C4-2B (cell line): Measurements from ENCODE around the gene CCDC69.
"Not testable (repeated sequence)": the region's sequence is repeated elsewhere in the genome, so short reads cannot be mapped to it uniquely, and the experiment has no call there.

Experiments
- H3K27ac ChIP-seq: fragments of 450-650 bp; 2 replicates; pipeline ENCODE4 v1.5.1; 2017
- ZFX ChIP-seq: fragments of 450-650 bp; IDR thresholded peaks from 2 replicates; pipeline ENCODE4 v1.6.1; 2017
- TF ChIP-seq, protein P1 (sequence below): fragments of 450-650 bp; conservative IDR thresholded peaks from 2 replicates; pipeline ENCODE4 v1.5.1; 2017; ENCODE audit warnings: mild to moderate bottlenecking

The CCDC69 gene

DNA sequence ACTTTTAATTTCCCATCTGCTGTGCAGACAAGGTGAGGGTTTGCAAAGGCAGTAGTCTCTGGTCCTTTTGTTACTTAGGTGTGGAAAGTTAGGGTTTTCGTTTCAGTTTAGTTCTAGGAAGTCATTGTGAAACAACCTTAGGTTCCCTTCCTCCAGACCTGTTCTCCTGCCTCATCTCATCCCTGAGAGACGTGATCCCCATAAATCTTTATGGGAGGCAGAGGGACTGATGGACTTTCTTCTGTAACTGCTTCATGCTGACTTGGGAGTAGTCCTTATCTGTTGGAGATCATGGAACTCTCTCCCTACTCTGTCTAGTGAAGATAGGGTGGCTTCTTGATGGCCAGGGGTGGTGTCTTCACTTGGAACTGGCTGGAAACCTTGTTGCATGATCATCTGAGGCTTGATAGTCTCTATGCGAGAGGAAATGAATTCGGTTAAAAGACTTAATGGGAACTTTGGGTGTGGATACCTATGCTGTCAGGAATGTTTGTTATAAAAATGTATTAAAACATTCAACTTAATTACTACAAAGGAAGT is 21.9 kb upstream of the CCDC69 start:
- H3K27ac ChIP-seq = no peak overlapping the region
- TF ChIP-seq, protein P1, sequence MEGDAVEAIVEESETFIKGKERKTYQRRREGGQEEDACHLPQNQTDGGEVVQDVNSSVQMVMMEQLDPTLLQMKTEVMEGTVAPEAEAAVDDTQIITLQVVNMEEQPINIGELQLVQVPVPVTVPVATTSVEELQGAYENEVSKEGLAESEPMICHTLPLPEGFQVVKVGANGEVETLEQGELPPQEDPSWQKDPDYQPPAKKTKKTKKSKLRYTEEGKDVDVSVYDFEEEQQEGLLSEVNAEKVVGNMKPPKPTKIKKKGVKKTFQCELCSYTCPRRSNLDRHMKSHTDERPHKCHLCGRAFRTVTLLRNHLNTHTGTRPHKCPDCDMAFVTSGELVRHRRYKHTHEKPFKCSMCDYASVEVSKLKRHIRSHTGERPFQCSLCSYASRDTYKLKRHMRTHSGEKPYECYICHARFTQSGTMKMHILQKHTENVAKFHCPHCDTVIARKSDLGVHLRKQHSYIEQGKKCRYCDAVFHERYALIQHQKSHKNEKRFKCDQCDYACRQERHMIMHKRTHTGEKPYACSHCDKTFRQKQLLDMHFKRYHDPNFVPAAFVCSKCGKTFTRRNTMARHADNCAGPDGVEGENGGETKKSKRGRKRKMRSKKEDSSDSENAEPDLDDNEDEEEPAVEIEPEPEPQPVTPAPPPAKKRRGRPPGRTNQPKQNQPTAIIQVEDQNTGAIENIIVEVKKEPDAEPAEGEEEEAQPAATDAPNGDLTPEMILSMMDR = no peak
- TF ChIP-seq ZFX = no peak

DNA sequence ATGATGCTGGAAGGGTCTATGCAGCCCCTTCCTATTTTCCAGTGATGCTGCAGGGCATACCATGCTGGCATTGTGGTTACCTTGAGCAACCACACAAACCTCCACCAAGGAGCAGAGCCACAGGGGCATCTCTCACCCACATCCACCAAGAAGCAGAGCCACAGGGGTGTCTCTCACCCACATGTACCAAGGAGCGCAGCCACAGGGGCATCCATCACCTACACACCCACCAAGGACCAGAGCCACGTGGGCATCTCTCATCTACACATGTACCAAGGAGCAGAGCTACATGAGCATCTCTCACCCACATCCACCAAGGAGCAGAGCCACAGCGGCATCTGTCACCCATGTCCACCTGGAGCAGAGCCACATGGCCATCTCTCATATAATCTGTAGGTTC is 20.3 kb upstream of the CCDC69 start:
- H3K27ac ChIP-seq = no peak overlapping the region
- TF ChIP-seq ZFX = no peak
- TF ChIP-seq, protein P1 = no peak

DNA sequence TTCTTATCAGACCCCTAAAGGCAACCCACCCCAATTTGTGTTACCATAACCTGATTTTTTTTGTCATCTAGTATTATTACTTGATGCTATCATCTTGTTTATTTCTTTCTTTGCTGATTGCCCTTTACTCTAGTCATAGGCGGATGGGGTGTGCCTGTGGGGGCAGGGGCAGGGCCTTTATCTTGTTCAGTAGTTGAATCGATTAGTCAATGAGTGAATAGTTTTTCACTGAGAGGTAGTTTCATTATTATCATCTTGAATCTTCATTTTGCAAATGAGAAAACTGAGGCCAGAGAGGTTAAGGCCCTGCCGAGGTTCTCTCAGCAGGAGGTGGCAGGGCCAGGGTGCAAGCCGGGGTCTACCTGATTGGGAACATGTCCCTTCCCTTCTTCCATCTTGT is 19.7 kb upstream of the CCDC69 start:
- no peak overlapping the region for H3K27ac ChIP-seq
- TF ChIP-seq ZFX = no peak
- TF ChIP-seq, protein P1 = no peak

DNA sequence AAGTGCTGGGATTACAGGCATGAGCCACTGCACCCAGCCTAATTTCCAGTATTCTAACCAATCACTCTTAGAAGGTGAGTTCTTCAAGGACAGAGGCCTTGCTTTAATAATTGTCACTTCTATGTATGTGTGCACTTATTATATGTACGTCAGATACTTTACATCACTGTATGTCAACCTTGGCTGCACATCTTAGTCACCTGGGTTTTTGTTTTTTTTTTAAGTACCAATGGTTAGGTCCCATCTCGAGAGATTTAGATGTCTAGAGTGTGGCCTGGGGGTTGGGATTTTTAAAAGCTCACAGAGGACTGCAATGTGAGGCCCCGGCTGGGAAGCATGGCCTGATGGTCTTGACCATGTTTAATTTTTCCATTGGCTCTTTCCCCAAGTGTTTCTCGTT is 19.2 kb upstream of the CCDC69 start:
- no peak overlapping the region for H3K27ac ChIP-seq
- TF ChIP-seq, protein P1 = no peak
- TF ChIP-seq ZFX = no peak

DNA sequence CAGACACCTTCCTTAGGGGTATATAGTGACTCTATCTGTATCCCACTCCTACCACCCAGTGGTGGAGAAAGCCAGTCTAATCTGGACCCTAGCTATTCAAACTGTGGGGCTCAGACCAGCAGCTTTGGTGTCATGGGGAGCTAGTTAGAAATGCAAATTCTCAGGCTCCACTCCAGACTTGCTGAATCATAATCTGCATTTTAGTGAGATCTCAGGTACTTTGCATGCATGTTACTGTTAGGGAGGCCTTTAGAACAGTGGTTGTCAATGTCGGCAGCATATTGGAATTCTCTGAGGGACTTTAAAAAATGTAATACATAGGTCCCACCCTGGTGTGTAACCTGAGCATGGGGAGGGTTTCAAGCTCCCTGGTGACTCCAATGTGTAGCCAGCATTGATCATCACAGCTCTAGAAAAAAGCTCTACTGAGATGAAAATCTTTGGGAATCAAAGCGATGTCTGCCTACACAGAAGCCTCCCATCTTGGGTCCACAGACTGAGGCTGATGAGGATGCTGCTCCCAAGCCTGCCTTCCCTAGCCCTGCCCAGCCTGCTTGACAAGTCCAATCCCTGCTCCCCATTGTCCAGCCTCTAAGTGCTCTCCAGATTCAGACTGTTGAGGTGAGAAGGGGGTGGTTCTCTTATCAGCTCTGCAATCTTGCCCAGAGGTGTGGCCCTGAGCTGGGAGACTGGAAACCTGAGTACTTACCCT is 17.2 kb upstream of the CCDC69 start:
- TF ChIP-seq, protein P1 = no peak
- no peak for TF ChIP-seq ZFX
- no peak overlapping the region for H3K27ac ChIP-seq

DNA sequence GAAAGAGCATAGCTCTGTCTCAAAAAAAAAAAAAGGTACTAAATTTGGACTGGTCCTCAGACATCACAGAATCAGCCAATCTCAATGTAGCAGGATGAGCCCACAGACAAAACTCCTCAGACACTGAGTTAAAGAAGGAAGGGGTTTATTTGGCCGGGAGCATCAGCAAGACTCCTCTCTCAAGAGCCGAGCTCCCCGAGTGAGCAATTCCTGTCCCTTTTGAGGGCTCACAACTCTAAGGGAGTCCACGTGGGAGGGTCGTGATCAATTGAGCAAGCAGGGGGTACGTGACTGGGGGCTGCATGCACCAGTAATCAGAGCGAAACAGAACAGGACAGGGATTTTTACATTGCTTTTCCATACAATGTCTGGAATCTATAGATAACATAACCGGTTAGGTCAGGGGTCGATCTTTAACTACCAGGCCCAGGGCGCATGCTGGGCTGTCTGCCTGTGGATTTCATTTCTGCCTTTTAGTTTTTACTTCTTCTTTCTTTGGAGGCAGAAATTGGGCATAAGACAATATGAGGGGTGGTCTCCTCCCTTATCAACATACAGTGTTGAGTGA is 16.5 kb upstream of the CCDC69 start:
- H3K27ac ChIP-seq = not testable (repeated sequence)

DNA sequence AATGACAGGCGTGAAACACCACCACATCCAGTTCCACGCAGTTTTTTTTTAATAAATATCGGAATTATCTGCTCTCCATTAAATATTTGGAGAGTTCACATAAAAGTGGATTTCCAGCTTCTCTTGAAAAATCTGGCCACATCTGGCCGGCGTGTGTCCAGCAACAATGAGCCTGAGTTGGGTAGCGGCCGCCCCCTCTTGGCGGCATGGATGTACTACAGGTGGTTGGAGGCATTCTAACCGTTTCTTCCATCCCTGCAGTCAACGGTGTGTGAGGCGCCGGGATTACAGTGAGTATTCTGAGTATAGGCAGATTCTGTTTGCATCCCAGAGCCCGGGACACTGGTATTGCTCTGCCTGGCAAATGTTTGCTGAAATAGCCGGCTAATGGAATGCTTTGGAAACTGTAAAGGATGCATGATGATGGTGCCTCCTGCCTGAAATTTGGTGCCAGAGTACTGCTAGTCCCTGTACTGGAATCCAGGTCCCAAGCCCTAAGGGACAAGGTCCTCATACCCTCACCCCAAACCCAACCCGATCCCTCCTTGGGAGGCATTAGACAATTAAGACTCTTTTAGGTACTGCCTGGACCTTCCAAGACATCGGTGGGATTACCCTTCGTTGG is 15.5 kb upstream of the CCDC69 start:
- no peak for TF ChIP-seq ZFX
- TF ChIP-seq, protein P1 = peak; percentile 96
- H3K27ac ChIP-seq = no peak overlapping the region
